ACC112 (cell line): ENCODE measurements around the gene MYO5A.
"Not testable (repeated sequence)": the region's sequence is repeated elsewhere in the genome, so short reads cannot be mapped to it uniquely, and the experiment has no call there.

Experiments
- H2AFZ ChIP-seq: fragments of 200-600 bp; sonication (generic); one replicate; pipeline ENCODE4 v1.6.0; 2017; ENCODE audit warnings: antibody characterized with exemption, low read length; ENCODE audit not compliant: unreplicated experiment
- H3K27ac ChIP-seq: fragments of 200-600 bp; sonication (generic); 2 replicates; pipeline ENCODE4 v1.5.1; 2014; ENCODE audit warnings: low read depth, mild to moderate bottlenecking, antibody characterized with exemption, low read length, moderate library complexity
- H3K27me3 ChIP-seq: fragments of 200-600 bp; sonication (generic); 2 replicates; pipeline ENCODE4 v1.6.1; 2014; ENCODE audit warnings: mild to moderate bottlenecking, antibody characterized with exemption, low read length, moderate library complexity, mixed read lengths; ENCODE audit not compliant: insufficient read depth
- H3K36me3 ChIP-seq: fragments of 200-600 bp; sonication (generic); 2 replicates; pipeline ENCODE4 v1.6.1; 2016; ENCODE audit warnings: mild to moderate bottlenecking, antibody characterized with exemption, low read length, moderate library complexity, mixed read lengths; ENCODE audit not compliant: insufficient read depth
- H3K4me1 ChIP-seq: fragments of 200-600 bp; sonication (generic); one replicate; pipeline ENCODE4 v1.6.1; 2016; ENCODE audit warnings: low read length, mixed read lengths; ENCODE audit not compliant: insufficient read depth, unreplicated experiment, control insufficient read depth
- H3K4me3 ChIP-seq: fragments of 200-600 bp; sonication (generic); 2 replicates; pipeline ENCODE4 v1.5.1; 2014; ENCODE audit warnings: mild to moderate bottlenecking, low read depth, low read length
- H3K79me2 ChIP-seq: fragments of 200-600 bp; sonication (generic); one replicate; pipeline ENCODE4 v1.6.0; 2016; ENCODE audit warnings: low read length; ENCODE audit not compliant: control insufficient read depth, unreplicated experiment, insufficient read depth

MYO5A gene

DNA sequence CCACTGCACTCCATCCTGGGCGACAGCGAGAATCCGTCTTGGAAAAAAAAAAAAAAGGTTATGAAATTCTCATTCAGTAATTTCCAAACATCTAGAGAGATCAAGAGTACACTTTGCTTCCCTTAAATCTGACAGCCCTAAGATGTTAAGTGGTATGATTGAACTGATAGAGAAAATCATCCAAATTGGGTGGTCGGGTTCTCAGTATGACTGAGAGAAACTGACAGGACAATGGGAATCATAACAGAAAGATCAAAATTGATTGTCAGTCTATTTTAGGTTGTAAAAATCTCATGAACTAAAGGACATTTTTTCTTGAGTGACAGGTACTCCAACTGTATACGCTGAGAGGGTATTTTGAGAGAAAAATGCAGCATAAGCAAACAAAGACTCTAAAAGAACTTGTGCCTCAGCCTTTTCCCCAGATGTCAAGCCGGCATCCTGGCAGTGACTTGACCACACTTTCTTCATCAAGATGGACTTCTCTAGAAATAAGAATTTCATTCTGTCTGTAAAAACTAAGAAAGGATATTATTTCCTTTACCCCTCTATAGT is 65.8 kb downstream of the MYO5A start:
- H3K4me1 ChIP-seq = peaks cover 28% of the 10 kb centered on the region
- H2AFZ ChIP-seq = no peak overlapping the region
- peaks cover 13% of the 10 kb centered on the region for H3K79me2 ChIP-seq
- H3K27me3 ChIP-seq = no peaks in the 10 kb centered on the region
- no peak overlapping the region for H3K4me3 ChIP-seq
- H3K27ac ChIP-seq = no peak overlapping the region
- H3K36me3 ChIP-seq = no peaks in the 10 kb centered on the region

- not testable (repeated sequence) for H3K36me3 ChIP-seq, H3K79me2 ChIP-seq, H2AFZ ChIP-seq, H3K27me3 ChIP-seq, H3K27ac ChIP-seq, H3K4me3 ChIP-seq
- peaks cover 28% of the 10 kb centered on the region for H3K4me1 ChIP-seq
These were observed 69.0 kb downstream of the MYO5A start for GRCh38 chr15:52459701-52460100.

- not testable (repeated sequence) for H3K4me3 ChIP-seq, H3K27me3 ChIP-seq, H2AFZ ChIP-seq, H3K27ac ChIP-seq, H3K79me2 ChIP-seq, H3K36me3 ChIP-seq
- peaks cover 24% of the 10 kb centered on the region for H3K4me1 ChIP-seq
These were observed 69.4 kb downstream of the MYO5A start for GRCh38 chr15:52459265-52459664.

DNA sequence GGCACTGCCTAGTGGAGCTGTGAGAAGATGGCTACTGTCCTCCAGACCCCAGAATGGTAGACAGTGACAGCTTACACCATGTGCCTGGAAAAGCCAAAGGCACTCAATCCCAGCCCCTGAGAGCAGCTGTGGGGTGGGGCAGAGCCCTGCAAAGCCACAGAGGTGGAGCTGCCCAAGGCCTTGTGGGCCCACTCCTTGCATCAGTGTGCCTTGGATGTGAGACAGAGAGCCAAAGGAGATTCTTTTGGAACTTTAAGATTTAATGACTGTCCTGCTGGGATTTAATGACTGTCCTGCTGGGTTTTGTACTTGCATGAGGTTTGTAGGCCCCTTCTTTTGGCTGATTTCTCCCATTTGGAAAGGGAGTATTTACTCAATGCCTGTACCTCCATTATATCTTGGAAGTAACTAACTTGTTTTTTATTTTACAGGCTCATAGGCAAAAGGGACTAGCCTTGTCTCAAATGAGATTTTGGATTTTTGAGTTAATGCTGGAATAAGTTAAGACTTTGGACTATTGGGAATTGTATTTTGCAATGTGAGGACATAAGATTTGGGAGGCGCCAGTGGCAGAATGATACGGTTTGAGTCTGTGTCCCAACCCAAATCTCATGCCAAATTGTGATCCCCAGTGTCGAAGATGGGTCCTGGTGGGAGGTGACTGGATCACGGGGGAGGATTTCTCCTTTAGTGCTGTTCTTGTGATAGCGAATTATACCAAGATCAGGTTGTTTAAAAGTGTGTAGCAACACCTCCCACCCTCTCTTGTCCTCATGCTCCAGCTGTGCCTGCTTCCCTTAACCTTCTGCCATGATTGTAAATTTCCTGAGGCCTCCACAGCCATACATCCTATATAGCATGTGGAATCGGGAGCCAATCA is 80.4 kb downstream of the MYO5A start:
- no peak overlapping the region for H2AFZ ChIP-seq
- H3K4me3 ChIP-seq = no peak overlapping the region
- peaks cover 7% of the 10 kb centered on the region for H3K79me2 ChIP-seq
- H3K27ac ChIP-seq = no peak overlapping the region
- H3K27me3 ChIP-seq = no peaks in the 10 kb centered on the region
- no peaks in the 10 kb centered on the region for H3K36me3 ChIP-seq
- no peaks in the 10 kb centered on the region for H3K4me1 ChIP-seq

- Histone ChIP-seq H3K36me3 (no peaks in the 10 kb centered on the region), H3K4me1 (peaks cover 8% of the 10 kb centered on the region), H3K27ac (no peak overlapping the region), H3K27me3 (no peaks in the 10 kb centered on the region), H2AFZ (no peak overlapping the region), H3K4me3 (no peak overlapping the region), H3K79me2 (no peaks in the 10 kb centered on the region)
These were observed 82.7 kb downstream of the MYO5A start for GRCh38 chr15:52445954-52446353.

GRCh38 chr15:52445553-52445952 is 83.1 kb downstream of the MYO5A start:
- H3K36me3 ChIP-seq = no peaks in the 10 kb centered on the region
- no peaks in the 10 kb centered on the region for H3K79me2 ChIP-seq
- peaks cover 12% of the 10 kb centered on the region for H3K4me1 ChIP-seq
- H2AFZ ChIP-seq = no peak overlapping the region
- no peak overlapping the region for H3K4me3 ChIP-seq
- no peaks in the 10 kb centered on the region for H3K27me3 ChIP-seq
- H3K27ac ChIP-seq = no peak overlapping the region

GRCh38 chr15:52443205-52443604 is 85.5 kb downstream of the MYO5A start:
- H2AFZ ChIP-seq = not testable (repeated sequence)

DNA sequence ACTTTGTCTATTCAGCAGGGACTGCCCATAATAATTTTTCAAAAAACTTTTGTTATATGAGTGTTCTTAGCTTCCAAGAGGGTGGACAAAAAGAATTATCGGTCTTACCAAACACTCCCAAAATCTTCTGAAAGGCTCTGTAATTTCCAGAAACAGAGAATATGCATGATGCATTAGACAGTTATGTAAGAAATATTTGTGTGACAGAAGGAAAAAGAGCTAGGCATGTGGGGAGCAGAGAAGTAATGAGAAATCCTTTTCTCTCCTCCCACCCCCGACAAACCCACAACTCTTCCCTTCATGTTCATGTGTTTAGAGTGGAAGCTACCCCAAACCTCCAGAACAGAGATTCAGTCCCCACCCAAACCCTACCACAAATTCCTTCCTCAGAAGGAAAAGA is 86.8 kb downstream of the MYO5A start:
- H3K4me1 ChIP-seq = peaks cover 14% of the 10 kb centered on the region
- H3K27me3 ChIP-seq = no peaks in the 10 kb centered on the region
- no peak overlapping the region for H3K27ac ChIP-seq
- no peaks in the 10 kb centered on the region for H3K36me3 ChIP-seq
- peaks cover 7% of the 10 kb centered on the region for H3K79me2 ChIP-seq
- H3K4me3 ChIP-seq = no peak overlapping the region
- no peak overlapping the region for H2AFZ ChIP-seq

More at GRCh38 chr15:52443205-52443604, 85.5 kb downstream of the MYO5A start:
- not testable (repeated sequence) for H3K4me3 ChIP-seq, H3K27ac ChIP-seq, H3K36me3 ChIP-seq, H3K27me3 ChIP-seq, H3K79me2 ChIP-seq
- peaks cover 14% of the 10 kb centered on the region for H3K4me1 ChIP-seq

GRCh38 chr15:52440946-52441345 is 87.7 kb downstream of the MYO5A start:
- Histone ChIP-seq H3K27ac (no peak overlapping the region), H3K4me3 (no peak overlapping the region), H3K79me2 (peaks cover 12% of the 10 kb centered on the region), H3K27me3 (no peaks in the 10 kb centered on the region), H2AFZ (no peak overlapping the region), H3K36me3 (no peaks in the 10 kb centered on the region), H3K4me1 (peaks cover 14% of the 10 kb centered on the region)

- Histone ChIP-seq H3K27me3 (no peaks in the 10 kb centered on the region), H3K36me3 (no peaks in the 10 kb centered on the region), H3K4me3 (no peak overlapping the region), H3K27ac (no peak overlapping the region), H3K79me2 (peaks cover 12% of the 10 kb centered on the region), H2AFZ (no peak overlapping the region), H3K4me1 (peaks cover 14% of the 10 kb centered on the region)
These were observed 88.3 kb downstream of the MYO5A start for GRCh38 chr15:52440414-52440813.

DNA sequence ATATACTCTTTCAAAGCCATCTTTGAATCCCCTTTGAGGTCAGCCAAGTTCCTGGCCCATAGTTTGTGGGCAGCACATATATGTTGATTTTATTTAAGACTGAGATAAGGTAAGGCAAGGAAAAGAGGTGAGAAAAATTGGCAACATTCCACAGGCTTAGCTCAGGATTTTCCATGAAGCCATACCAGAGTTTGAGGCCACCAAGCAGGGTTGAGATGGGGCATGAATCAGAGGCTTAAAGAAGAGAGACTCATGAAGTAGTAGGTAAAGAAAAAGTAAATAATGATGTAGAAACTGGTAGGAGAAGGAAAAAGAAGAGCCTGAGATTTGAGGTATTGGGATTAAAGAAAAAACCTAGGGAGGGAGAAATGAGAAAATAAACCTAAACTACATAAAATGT is 89.2 kb downstream of the MYO5A start:
- Histone ChIP-seq H3K79me2 (peaks cover 15% of the 10 kb centered on the region), H3K4me1 (peaks cover 14% of the 10 kb centered on the region), H3K27ac (no peak overlapping the region), H3K4me3 (no peak overlapping the region), H2AFZ (no peak overlapping the region), H3K36me3 (no peaks in the 10 kb centered on the region), H3K27me3 (no peaks in the 10 kb centered on the region)
